WERI-Rb-1 (cell line): ENCODE data around the gene CRLF1.

Source experiments
- DNase-seq: peaks from one replicate; pipeline ENCODE4 v3.0.0-alpha.2; 2020
- H3K27ac ChIP-seq: fragments of 250-450 bp; sonication (Bioruptor Pico); 2 replicates; pipeline ENCODE4 v1.5.1; 2020; ENCODE audit warnings: mild to moderate bottlenecking, moderate library complexity
- H3K27me3 ChIP-seq: fragments of 250-450 bp; sonication (Bioruptor Pico); 2 replicates; pipeline ENCODE4 v1.5.1; 2021; ENCODE audit warnings: mild to moderate bottlenecking, low read depth, moderate library complexity; ENCODE audit not compliant: insufficient read depth, severe bottlenecking
- H3K36me3 ChIP-seq: fragments of 250-450 bp; sonication (Bioruptor Pico); 2 replicates; pipeline ENCODE4 v1.5.1; 2020; ENCODE audit warnings: mild to moderate bottlenecking, moderate library complexity
- H3K4me3 ChIP-seq: 2 replicates; pipeline ENCODE4 v1.5.1; 2011; ENCODE audit warnings: low read depth, mild to moderate bottlenecking, control low read depth, low read length
- H3K9me3 ChIP-seq: fragments of 250-450 bp; sonication (Bioruptor Pico); 2 replicates; pipeline ENCODE4 v1.5.1; 2021; ENCODE audit warnings: mild to moderate bottlenecking, moderate library complexity; ENCODE audit not compliant: severe bottlenecking
- CTCF ChIP-seq: IDR thresholded peaks from 2 replicates; pipeline ENCODE4 v1.5.1; 2011; ENCODE audit warnings: low read depth, mild to moderate bottlenecking, control low read depth, inconsistent platforms, low read length

Gene CRLF1

DNA sequence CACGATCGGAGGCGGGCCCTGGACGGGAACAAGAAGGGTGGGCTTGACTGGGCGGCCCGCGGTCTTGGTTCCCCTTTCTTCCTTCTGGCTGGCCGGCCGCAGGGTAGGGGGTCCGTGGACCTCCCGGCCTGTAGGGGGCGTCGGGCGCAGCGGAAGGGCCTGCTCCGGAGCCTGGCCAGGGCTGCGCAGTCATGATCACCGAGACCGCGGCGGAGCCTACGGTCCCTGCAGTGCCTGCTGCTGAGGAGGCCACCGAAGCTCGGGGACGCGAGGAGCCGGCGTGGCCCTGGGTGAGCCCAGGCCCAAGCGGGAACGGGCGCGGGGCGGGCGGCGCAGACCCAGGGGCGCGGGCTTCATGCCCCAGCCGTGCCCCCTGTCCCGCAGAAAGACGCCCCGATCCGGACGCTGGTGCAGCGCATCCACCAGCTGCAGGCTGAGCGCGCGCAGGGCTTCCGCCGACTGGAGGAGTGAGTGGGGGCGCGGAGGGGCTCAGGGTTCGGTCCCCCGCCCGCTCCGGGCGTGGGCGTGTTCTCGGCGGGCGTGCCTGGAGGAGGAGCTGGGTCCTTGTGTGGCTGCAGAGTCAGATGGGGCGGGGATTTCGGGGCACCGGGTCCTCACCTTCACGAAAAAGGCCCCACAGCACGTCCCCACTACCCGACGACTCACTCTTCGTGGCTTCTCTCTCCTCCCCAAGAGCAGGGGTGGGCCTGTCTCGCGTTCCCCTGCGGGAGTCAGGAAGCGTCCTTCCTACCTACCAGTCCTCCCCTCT is 17.8 kb downstream of the CRLF1 start, which contains the start of gene REX1BD:
REX1BD (plus strand) TSS at position 188 of the 769 bp plus-strand sequence; CDS start at position 192, 4 bp downstream.
- Histone ChIP-seq H3K4me3 (peak within 1 kb of the TSS; percentile 74), H3K27me3 (no peaks in the 10 kb centered on the region), H3K36me3 (peaks cover 18% of the 10 kb centered on the region), H3K9me3 (no peaks in the 10 kb centered on the region), H3K27ac (peak within 1 kb of the TSS; percentile 88)
- peak; percentile 90 for DNase-seq
- TF ChIP-seq CTCF: peak; percentile 86

DNA sequence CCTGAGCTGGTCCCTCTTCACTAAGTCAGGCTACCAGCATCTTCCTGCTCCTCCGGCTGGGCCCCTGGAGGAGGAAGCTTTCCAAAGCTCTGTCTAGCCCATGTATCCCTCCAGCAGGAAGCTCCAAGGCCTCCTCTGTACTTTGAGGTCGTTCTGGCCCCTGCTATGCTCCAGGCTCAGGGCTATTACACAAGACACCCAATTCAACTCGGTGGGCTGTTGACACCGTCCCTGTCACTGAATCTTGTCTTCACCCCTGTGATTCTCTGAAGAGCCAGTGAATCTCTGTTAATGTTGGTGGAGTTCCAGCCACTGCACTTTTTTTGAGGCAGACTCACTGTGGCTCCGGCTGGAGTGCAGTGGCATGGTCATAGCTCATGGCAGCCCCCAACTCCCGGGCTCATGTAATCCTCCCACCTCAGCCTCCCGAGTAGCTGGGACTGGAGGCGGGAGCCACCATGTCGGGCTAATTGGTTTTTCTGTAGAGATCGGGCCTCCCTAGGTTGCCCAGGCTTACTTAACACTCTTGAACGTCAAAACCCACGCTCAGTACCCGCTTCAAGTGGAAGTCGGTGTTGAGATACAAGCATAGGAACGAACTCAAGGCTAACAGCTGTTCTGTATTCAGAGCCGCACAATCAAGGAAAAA is 18.5 kb downstream of the CRLF1 start:
- TF ChIP-seq CTCF: no peak
- Histone ChIP-seq H3K9me3 (no peaks in the 10 kb centered on the region), H3K27me3 (no peaks in the 10 kb centered on the region), H3K27ac (peak overlapping the region; percentile 88), H3K4me3 (peak overlapping the region; percentile 74), H3K36me3 (peaks cover 12% of the 10 kb centered on the region)
- DNase-seq: peak; percentile 8

DNA sequence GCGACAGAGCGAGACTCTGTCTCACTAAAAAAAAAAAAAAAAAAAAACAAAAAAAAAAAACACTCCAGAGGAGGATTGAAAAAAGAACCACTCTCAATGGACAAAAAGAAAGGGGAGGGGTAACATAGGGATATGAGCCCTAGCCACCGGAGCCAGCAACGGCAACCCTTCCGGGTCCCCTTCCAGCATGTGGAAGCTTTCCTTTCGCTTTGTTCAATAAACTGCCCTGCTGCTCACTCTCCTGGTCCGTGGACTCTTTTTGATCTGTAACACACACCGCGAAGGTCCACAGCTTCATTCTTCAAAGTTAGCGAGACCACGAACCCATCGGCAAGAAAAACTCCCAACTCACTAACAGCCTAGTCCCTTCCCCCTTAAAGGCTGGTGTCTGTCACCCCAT is 19.0 kb downstream of the CRLF1 start:
- peaks cover 12% of the 10 kb centered on the region; the same call in 1 of the 2 replicates for H3K36me3 ChIP-seq
- peak overlapping the region; percentile 74; the same call in 1 of the 2 replicates for H3K4me3 ChIP-seq
- no peak for DNase-seq
- TF ChIP-seq CTCF: no peak
- peak overlapping the region; percentile 88; the same call in 1 of the 2 replicates for H3K27ac ChIP-seq
- H3K27me3 ChIP-seq: no peaks in the 10 kb centered on the region
- no peaks in the 10 kb centered on the region for H3K9me3 ChIP-seq

DNA sequence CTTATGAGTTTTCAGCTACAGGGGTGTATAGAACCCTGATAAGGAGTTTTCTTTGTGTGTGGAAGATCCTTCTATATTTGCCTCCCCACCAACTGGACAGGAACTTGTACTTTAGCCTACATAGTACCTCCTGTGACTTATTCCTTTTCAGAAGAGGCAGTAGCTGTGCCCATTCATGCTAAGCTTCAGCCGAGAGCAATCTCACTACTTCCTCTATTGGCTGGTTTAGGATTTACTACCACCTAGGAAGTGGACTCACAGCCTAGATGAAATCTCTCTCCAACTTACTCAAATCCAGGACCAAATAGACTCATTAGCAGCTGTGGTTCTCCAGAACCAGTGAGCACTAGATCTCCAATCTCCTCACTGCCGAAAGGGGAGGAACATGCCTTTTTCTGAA is 20.3 kb downstream of the CRLF1 start:
- no peak for DNase-seq
- no peak for TF ChIP-seq CTCF
- H3K27ac ChIP-seq: no peak overlapping the region

GRCh38 chr19:18580311-18580710 is 26.3 kb downstream of the CRLF1 start:
- Histone ChIP-seq H3K27me3 (no peaks in the 10 kb centered on the region), H3K27ac (no peak overlapping the region), H3K4me3 (no peak overlapping the region), H3K9me3 (no peaks in the 10 kb centered on the region), H3K36me3 (peaks cover 17% of the 10 kb centered on the region)
- no peak for TF ChIP-seq CTCF
- no peak for DNase-seq

More for the DNA sequence above, 20.3 kb downstream of the CRLF1 start:
- Histone ChIP-seq H3K9me3 (no peaks in the 10 kb centered on the region), H3K27me3 (no peaks in the 10 kb centered on the region), H3K36me3 (peaks cover 6% of the 10 kb centered on the region; the same call in 1 of the 2 replicates), H3K4me3 (no peak overlapping the region)
